Erythroblast (primary cell): ENCODE measurements around the gene BEAN1.

Experiments
- GATA1 ChIP-seq: IDR thresholded peaks from 2 replicates; pipeline ENCODE4 v1.6.1; 2011; ENCODE audit warnings: low read depth, mild to moderate bottlenecking, control low read depth, low read length, moderate library complexity
- POLR2A ChIP-seq: IDR thresholded peaks from 2 replicates; pipeline ENCODE4 v1.6.1; 2011; ENCODE audit warnings: mild to moderate bottlenecking, low read length

GRCh38 chr16:66377324-66377723 is 49.8 kb upstream of the BEAN1 start:
- no peak for TF ChIP-seq POLR2A
- TF ChIP-seq GATA1 = no peak
